Measurements from ENCODE around the gene NRIP1.

The NRIP1 gene

GRCh38 chr21:15084668-15085067 lies 19.9 kb upstream of the NRIP1 start:
- TF ChIP-seq CTCF (IDR thresholded peaks at IDR 0.05; ENCODE audit: borderline replicate concordance, insufficient read depth, low read depth, low read length), result no peak
- H3K4me3 ChIP-seq (ENCODE audit: low read depth, low read length), result no peak overlapping the region

GRCh38 chr21:15080526-15080925 lies 15.7 kb upstream of the NRIP1 start:
- no peak for TF ChIP-seq CTCF (IDR thresholded peaks at IDR 0.05; ENCODE audit: borderline replicate concordance, insufficient read depth, low read depth, low read length)
- H3K4me3 ChIP-seq (ENCODE audit: low read depth, low read length), result no peak overlapping the region

DNA sequence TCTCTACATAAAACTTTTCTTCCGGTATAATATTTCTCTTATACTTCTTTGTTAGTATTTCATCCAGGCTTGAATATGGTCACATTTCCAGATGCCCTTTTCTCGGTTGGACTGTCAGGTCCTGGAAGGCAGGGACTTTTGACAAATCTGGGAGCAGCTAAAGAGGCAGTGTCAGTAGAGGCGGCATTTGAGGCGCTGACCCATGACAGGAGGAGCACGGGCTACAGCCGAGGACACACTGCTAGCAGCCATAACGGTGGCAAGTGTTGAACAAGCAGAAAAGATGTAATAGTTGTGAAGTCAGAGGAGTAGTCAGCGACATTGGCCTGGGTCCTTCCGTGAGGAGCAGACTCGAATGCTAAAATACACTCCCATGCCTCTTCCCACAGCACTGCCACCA lies 14.5 kb upstream of the NRIP1 start:
- H3K4me3 ChIP-seq (ENCODE audit: low read depth, low read length), result no peak overlapping the region
- no peak for TF ChIP-seq CTCF (IDR thresholded peaks at IDR 0.05; ENCODE audit: borderline replicate concordance, insufficient read depth, low read depth, low read length)

GRCh38 chr21:15078180-15078579 lies 13.4 kb upstream of the NRIP1 start:
- TF ChIP-seq CTCF (IDR thresholded peaks at IDR 0.05; ENCODE audit: borderline replicate concordance, insufficient read depth, low read depth, low read length), result no peak

GRCh38 chr21:15077529-15078145 lies 12.8 kb upstream of the NRIP1 start:
- no peak for TF ChIP-seq CTCF (IDR thresholded peaks at IDR 0.05; ENCODE audit: borderline replicate concordance, insufficient read depth, low read depth, low read length)

More at GRCh38 chr21:15078180-15078579, 13.4 kb upstream of the NRIP1 start:
- H3K4me3 ChIP-seq (ENCODE audit: low read depth, low read length), result no peak overlapping the region

DNA sequence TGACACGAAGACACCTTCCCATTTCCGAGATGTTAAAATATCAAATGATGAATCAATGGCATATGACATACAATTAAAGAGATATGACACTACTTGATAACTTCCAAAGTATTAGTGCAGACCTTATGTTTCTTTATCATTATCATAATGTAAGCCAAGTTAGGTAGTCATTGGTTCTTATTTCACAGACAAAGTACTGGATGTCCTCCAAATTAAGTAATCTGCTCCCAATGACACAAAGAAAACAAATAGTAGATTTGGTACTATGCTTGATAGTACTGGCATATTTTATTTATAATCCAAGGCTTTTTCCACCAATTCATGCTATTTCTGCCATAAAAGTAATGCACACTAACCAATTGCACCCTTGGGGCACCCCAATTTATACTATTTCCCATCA lies 11.9 kb upstream of the NRIP1 start:
- H3K4me3 ChIP-seq (ENCODE audit: low read depth, low read length), result no peak overlapping the region
- no peak for TF ChIP-seq CTCF (IDR thresholded peaks at IDR 0.05; ENCODE audit: borderline replicate concordance, insufficient read depth, low read depth, low read length)

More at GRCh38 chr21:15077529-15078145, 12.8 kb upstream of the NRIP1 start:
- no peak overlapping the region for H3K4me3 ChIP-seq (ENCODE audit: low read depth, low read length)

- no peak overlapping the region for H3K4me3 ChIP-seq (ENCODE audit: low read depth, low read length)
- no peak for TF ChIP-seq CTCF (IDR thresholded peaks at IDR 0.05; ENCODE audit: borderline replicate concordance, insufficient read depth, low read depth, low read length)
These were observed 6.2 kb upstream of the NRIP1 start for GRCh38 chr21:15071009-15071408.
